Amygdala (tissue), 56 donors: Measurements from ENCODE around the gene MIB1.

Experiments used
- DNase-seq, 56 donors: peaks; one replicate each; lab custom pipeline; 2025; lab: John Stamatoyannopoulos, UW

MIB1 gene

GRCh38 chr18:21808185-21808584 is 67.6 kb downstream of the MIB1 start:
- DNase-seq, result no peak

GRCh38 chr18:21809725-21810124 is 69.1 kb downstream of the MIB1 start:
- DNase-seq, result no peak

- no peak for DNase-seq
Observed at GRCh38 chr18:21815101-21815500, 74.5 kb downstream of the MIB1 start.

- DNase-seq, result no peak
Observed at GRCh38 chr18:21820033-21820810, 79.6 kb downstream of the MIB1 start.

- no peak for DNase-seq
Observed at GRCh38 chr18:21820811-21821143, 80.2 kb downstream of the MIB1 start.

GRCh38 chr18:21823848-21824247 is 83.3 kb downstream of the MIB1 start:
- no peak for DNase-seq

GRCh38 chr18:21826196-21826595 is 85.6 kb downstream of the MIB1 start:
- DNase-seq, result no peak

- DNase-seq, result no peak
Observed at GRCh38 chr18:21826641-21827302, 86.2 kb downstream of the MIB1 start.

GRCh38 chr18:21830532-21830931 is 89.9 kb downstream of the MIB1 start:
- no peak for DNase-seq

- DNase-seq, result peak in 27 of 56 donors; percentile 1 to 73 (median 15)
Observed at GRCh38 chr18:21831413-21831831, 90.8 kb downstream of the MIB1 start.

GRCh38 chr18:21833604-21834298 is 93.2 kb downstream of the MIB1 start:
- DNase-seq, result no peak

- DNase-seq, result no peak
Observed at GRCh38 chr18:21834299-21834660, 93.7 kb downstream of the MIB1 start.

GRCh38 chr18:21841570-21841969 is 101.0 kb downstream of the MIB1 start:
- no peak for DNase-seq

GRCh38 chr18:21843341-21843740 is 102.7 kb downstream of the MIB1 start:
- no peak for DNase-seq

GRCh38 chr18:21851327-21851961 is 110.9 kb downstream of the MIB1 start:
- DNase-seq, result peak in 1 of 56 donors; percentile 13

- no peak for DNase-seq
Observed at GRCh38 chr18:21853016-21853415, 112.4 kb downstream of the MIB1 start.

GRCh38 chr18:21853775-21854552 is 113.4 kb downstream of the MIB1 start:
- no peak for DNase-seq

- no peak for DNase-seq
Observed at GRCh38 chr18:21855432-21855831, 114.8 kb downstream of the MIB1 start.

GRCh38 chr18:21857871-21858270 is 117.3 kb downstream of the MIB1 start:
- no peak for DNase-seq

- no peak for DNase-seq
Observed at GRCh38 chr18:21858544-21858943, 118.0 kb downstream of the MIB1 start.
